ENCODE data around the gene ADAMTS17.

The ADAMTS17 gene

GRCh38 chr15:100123611-100124010 is 218.2 kb downstream of the ADAMTS17 start:
- DNase-seq: no peak

DNA sequence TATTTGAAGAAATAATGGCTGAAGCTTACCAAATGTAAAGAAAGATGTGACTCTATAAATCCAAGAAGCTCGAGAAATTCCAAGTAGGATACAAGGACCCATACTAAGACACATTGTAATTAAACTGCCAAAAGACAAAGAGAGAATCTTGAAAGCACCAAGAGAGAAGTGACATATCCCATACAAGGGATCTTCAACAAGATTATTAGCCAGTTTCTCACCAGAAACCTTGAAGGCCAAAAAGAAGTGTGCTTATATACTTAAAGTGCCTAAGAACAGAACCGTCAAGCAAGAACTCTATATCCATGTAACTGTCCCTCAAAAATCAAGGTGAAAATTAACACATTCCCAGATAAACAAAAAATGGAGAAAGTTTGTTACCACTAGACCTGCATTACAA is 220.5 kb downstream of the ADAMTS17 start:
- DNase-seq: no peak

DNA sequence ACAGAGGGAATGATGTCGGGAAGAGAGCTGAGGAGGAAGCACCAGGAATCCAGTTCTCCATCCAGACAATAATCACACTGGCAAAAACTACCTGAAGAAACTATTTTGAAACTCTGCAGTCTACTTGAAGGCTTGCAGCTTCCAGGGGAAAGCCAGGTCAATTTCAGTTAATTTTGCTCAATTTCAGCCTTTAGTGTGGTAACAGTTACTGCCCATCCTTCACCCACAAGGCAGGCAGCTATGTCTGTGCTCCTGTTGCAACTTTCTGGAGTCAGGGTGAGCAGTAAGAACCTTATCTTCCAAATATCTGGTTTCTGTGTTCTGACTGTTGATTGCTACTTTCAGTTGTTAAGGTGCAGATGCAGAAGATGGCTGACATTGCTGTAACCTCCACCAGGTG is 221.7 kb downstream of the ADAMTS17 start:
- no peak for DNase-seq

DNA sequence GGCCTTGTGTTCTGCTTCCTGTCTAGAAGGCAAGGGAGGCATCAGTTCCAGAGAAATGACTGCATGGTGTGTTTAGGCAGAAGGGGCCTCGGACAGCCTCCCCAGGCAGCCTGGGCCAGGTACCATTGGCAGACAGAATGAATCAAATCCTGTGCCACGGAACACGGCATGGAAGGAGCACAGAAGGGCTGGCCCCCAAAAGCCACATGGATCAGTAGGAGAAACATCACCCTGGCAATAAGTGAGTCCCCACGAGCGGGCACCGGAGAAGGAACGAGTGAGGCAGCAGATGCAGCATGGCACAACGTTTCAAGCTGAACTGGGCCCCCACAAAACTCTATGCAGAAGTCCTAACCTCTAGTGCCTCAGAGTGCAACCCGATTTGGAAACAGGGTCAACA is 223.2 kb downstream of the ADAMTS17 start:
- no peak for DNase-seq

DNA sequence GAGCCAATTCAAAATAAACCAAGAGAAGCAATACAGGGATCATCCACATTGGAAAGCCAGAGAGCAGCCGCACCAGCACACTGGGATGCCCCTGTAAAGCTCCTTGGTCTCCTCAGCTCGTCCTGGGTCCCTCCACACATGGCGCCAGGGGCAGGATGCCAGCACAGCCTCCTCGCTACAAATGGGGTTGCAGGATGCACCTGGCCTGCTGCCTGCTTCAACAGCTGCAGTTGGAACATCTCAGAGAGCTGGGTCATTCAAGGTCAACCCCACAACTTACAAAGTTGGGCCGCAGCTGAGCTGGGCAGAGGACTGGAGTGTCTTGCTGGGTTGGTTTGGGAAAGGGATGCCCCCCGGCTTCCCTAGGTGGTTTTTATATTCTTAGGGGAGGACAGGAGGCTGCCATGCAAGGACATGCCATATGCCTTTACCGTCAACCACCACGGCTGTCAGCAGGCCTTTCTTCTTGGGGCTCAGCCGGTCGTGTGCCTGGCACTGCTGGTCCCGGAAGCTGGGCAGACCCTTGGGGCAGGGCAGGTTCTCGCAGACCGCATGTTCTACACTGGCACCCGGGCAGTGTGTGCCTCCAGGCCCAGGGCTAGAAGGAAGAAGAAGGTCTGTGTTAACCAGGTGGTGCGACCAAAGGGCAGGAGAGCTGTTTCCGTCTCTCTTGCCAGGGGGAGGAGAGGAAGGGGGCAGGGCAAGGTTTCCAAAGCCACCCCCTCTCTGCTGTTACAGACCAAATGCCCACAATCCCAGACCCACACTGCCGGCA is 225.2 kb downstream of the ADAMTS17 start:
- no peak for DNase-seq

DNA sequence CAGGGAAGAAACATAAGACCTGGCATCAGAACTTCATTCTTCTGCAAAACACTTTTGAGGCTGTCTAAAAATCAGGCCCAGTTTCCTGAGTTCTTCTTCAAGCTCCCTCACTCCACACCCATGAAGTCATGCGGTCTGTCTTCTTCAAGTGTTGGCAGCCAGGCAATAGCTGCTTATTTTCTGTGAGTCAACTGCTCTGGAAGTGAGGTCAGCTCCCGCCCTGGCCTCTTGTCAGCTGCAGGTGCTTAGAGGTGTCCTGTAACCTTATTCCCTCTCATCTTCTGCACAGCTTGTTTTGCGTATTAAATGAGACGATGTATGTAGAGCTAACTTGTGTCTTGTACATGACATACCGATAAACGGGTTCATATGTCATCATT is 226.1 kb downstream of the ADAMTS17 start:
- DNase-seq: no peak

- no peak for DNase-seq
Observed at GRCh38 chr15:100115066-100115710, 226.6 kb downstream of the ADAMTS17 start.

DNA sequence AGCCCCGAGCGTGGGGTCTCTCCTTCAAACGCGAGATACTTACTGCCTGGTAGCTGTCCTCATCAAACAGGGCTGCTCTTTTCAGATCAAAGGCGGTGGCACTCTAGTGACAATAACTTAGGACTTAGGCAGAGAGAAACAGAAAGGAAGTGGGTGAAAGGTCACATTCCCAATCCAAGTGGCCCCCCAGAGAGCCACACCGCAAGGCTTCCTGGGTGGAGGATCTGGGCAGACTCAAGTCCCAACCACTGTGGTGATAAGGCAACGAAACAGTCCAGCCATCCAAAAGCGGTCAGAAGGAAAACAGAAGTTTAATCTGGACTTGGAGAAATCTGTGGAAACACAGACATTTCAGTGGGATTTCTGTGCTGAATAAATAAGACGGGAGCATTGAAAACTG is 227.2 kb downstream of the ADAMTS17 start:
- no peak for DNase-seq

- DNase-seq: no peak
Observed at GRCh38 chr15:100114100-100114499, 227.7 kb downstream of the ADAMTS17 start.

DNA sequence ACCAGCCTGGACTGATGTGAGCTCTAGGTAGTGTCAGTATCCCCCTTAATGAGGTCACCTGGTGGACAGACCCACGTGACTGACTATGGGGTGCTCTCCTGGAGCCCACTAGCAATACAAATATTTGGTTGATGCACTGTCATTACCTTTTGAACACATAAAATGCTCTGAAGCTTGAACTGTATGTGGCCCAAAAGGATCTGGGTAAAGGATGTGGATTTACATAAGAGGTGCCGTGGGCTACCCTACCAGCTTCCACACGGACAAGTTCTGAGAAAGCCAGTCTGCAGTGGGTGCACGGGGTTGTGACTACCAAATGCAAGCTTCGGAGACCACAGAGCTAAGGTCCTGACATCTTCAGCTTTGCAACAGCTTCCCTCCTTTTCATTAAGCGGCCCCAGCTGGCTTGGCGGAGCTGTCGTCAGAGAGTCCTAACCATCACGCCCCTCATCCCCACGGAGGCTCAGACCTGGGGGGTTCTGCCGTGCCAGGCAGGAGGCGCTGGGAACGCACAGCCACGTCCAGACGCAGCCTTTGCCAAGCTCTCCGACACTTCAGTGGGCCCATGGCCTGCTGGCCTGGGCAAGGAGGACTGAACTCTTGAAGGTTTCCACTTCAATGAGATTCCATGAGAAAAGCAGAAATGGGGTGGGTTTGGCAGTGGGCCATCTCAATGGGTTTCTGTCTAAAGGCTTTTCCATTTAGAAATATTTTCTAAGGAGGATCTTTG is 228.3 kb downstream of the ADAMTS17 start:
- DNase-seq: no peak

DNA sequence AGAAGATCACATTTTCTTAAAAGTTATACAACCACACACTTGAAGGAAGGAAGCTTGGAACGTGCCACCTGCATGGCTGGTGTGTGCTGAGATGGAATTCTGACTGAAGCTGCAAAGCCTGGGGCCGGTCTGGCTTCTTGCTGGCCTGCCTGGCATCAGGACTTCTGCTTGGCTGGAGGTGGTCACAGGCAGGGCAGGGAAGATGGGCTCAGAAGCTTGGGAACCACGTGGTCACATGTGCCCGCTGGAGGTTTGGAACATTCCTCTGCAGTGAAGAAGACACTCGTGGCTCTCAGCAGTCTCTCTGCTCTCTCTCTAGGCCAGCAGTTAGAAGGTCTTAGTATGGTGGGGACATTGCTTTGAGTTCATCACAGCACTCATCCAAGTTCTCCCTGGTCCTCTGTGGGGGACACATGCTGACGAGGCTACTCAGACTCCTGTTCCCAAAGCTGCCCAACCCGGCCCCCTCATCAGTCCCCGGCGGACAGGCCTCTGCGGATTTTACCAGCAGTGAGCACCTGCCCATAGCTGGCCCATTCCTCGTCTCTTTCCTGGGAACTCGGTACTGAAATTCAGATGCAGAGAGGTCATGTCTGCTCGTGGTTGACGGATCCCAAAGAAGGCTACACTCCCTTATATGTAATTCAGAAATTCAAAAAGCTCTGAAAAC is 229.0 kb downstream of the ADAMTS17 start:
- DNase-seq: no peak

GRCh38 chr15:100112061-100112420 is 229.7 kb downstream of the ADAMTS17 start:
- DNase-seq: peak; percentile 42

- peak; percentile 75 for DNase-seq
Observed at GRCh38 chr15:100111125-100112060, 230.4 kb downstream of the ADAMTS17 start.

DNA sequence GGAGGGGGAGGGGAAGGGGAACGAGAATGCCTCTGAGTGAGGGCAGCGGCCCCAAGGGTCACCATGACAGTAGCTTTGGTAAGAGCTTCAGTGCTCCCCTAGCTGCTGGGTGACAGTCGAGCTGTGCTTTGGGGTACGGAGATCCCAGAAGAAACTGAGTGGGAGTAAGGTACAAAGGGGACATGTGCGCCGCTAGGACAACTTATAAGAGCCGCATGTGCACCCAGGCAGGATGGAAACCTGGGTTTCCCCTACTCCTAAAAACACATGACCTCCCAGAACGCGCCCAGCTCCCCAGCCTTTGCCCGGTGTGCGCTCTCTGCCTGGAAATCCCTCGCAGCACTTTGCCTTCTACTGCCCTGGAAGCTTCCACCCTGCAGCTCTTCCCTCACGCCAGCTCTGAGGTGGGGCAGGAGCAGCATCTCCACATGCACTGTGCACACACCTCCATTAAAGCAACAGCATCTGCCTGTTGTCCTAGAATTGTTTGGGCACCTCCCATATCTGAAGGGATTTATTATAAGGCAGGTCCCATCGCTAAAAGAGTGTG is 232.2 kb downstream of the ADAMTS17 start:
- DNase-seq: no peak

- no peak for DNase-seq
Observed at GRCh38 chr15:100108846-100109245, 232.9 kb downstream of the ADAMTS17 start.

GRCh38 chr15:100108346-100108745 is 233.4 kb downstream of the ADAMTS17 start:
- no peak for DNase-seq

DNA sequence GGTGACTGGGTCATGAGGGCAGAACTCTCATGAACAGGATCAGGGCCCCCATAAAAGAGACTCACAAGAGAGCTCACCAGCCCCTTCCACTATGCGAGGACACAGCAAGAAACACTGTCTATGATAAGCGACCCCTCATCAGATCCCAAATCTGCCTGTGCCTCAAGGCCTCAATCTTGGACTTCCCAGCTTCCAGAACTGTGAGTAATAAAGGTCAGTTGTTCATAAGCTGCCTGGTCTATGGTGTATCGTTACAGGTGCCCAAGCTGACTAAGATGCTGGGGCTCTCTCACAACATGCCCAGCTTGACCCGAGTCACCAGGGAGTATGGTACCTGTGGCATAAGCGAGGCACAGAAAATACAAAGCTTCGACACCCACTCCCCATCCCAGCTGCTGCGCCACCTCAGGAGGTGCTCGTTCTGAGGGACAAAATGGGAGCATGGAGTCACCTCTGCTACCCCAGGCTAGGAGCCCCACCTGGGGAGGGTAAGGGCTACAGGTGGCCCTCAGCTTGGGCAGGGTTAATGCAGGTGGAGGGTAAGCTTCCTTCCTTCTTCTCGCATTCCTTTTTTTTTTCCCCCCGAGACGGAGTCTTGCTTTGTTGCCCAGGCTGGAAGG is 234.1 kb downstream of the ADAMTS17 start:
- DNase-seq: no peak

DNA sequence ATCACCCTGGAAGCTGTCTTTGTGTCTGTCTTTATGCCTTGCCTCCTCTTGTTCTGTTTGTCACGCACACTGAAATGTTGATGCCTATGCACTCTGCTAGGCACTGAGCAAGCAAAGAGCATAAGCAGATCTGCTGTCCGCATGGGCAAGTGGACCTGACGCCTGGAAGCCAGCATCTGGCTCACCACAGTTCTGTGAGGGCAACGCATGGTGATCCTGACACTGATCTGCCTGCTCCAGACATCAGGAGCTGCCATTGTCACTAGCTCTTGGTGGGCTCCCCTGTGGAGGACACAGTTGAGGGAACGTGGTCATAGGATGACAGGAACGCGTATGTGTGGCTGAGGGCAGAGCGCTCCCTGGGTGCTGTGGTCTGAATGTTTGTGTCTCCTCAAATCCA is 234.6 kb downstream of the ADAMTS17 start:
- DNase-seq: no peak

DNA sequence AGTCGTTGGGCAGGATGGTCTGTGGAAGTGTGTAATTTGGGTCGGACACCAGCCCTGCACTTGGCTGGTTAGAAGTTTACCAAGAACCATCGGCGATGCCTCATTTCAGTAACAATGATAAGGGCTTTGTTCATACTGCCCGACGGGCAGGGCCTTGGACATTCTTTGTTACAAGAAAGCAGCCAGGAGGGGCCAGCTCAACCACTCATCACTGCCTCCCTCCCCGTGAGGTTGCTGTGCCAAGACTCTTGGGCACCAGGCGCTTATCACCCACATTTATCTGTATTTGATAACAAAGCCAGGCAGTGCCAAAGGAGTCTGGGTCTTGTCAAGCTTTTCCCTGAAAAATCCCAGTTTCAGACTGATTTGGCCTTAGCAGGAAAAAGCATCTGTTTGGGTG is 235.0 kb downstream of the ADAMTS17 start:
- DNase-seq: no peak

- DNase-seq: no peak
Observed at GRCh38 chr15:100105101-100105500, 236.7 kb downstream of the ADAMTS17 start.

- no peak for DNase-seq
Observed at GRCh38 chr15:100104245-100104644, 237.5 kb downstream of the ADAMTS17 start.

DNA sequence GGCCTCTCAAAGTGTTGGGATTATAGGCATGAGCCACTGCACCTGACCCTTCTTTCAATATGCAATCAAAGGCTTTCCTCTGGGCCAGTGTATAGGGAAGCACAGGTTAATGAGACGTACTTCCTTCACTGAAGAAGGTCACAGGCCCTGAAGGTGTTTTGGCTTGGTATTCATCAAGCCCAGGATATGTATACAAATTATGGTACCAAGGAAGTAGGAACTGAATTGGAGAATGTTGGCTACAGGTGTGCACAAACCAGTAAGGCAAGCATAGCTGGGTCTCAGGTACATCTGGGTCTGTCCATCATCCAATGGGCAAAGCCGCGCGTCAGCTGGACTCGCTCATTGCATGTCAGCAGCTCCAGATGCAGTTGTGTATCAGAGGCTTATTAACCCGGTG is 237.9 kb downstream of the ADAMTS17 start:
- no peak for DNase-seq

All from COR-L47 (cell line).